Measurements from ENCODE around the gene SPRR3. TPM values are rescaled to one million over a fixed set of nuclear protein-coding genes. Genes with fewer than 3 reads are reported as not detected.

Gene SPRR3
- total RNA-seq, 4 donors from 2014 or later = 7,283 to 22,357 (median 8,768) TPM

DNA sequence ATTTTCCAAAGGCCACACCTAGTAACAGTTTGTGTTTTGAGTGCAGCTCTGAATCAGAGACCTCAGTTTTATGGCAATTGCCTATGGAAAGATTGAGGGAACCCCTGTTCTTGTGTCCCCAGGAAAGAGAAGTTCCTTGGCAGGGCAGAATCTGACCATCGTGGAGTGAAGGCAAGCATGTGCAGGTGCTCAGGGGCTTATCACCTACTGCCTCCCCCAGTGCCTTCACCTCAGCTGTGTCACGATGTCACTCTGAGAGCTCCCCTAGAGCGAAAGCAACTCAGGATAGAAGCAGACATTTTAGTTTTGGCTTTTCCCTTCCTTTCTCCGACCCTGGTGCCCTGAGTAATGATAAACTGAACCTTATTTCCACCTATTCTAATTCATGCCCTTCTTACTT, 19.5 kb upstream of the SPRR3 start:
- TF ChIP-seq, protein P1, sequence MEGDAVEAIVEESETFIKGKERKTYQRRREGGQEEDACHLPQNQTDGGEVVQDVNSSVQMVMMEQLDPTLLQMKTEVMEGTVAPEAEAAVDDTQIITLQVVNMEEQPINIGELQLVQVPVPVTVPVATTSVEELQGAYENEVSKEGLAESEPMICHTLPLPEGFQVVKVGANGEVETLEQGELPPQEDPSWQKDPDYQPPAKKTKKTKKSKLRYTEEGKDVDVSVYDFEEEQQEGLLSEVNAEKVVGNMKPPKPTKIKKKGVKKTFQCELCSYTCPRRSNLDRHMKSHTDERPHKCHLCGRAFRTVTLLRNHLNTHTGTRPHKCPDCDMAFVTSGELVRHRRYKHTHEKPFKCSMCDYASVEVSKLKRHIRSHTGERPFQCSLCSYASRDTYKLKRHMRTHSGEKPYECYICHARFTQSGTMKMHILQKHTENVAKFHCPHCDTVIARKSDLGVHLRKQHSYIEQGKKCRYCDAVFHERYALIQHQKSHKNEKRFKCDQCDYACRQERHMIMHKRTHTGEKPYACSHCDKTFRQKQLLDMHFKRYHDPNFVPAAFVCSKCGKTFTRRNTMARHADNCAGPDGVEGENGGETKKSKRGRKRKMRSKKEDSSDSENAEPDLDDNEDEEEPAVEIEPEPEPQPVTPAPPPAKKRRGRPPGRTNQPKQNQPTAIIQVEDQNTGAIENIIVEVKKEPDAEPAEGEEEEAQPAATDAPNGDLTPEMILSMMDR (IDR thresholded peaks at IDR 0.05) = no peak
- TF ChIP-seq POLR2A (IDR thresholded peaks at IDR 0.05) = no peak
- Histone ChIP-seq H3K4me1 (peaks cover 0 to 34% (median 9%) of the 10 kb centered on the region in 3 donors), H3K9me3 (no peaks in the 10 kb centered on the region), H3K27me3 (peaks cover 0 to 5% (median 0%) of the 10 kb centered on the region in 4 donors), H3K27ac (peak overlapping the region in 3 of 4 donors; percentile 59 to 79 (median 76)), H3K4me3 (no peak overlapping the region), H3K36me3 (no peaks in the 10 kb centered on the region)
- WGBS, 2 donors = 71 to 87% methylated on average over 4 of the region's 4 CpGs
- intact Hi-C loops (cut with DNase I) = no loop called here
- DNase-seq = no peak

DNA sequence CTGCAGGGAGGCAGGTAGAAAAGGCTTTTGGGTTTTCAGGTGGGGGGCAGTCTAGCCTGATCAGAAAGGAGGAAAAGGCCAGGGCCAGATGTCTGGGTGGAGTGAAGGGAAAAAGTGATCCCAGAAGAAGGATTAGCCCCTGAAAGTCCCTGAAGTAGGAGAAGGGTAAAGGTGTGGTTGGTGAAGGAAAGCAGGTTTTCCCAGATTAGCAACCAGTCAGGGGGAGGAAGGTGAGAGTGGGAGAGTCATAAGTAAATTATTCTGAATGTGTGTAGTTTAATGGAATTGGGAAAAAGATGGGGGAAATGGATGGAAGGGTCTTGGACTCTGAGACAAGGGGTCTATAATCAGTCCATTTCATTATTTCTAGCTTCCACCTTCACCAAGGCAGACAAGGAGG, 18.3 kb upstream of the SPRR3 start:
- Histone ChIP-seq H3K27me3 (peaks cover 0 to 5% (median 0%) of the 10 kb centered on the region in 4 donors), H3K4me1 (peaks cover 0 to 34% (median 9%) of the 10 kb centered on the region in 3 donors), H3K9me3 (no peaks in the 10 kb centered on the region), H3K27ac (peak overlapping the region in 3 of 4 donors; percentile 59 to 79 (median 76)), H3K4me3 (no peak overlapping the region), H3K36me3 (no peaks in the 10 kb centered on the region)
- DNase-seq = no peak
- TF ChIP-seq, protein P1 (IDR thresholded peaks at IDR 0.05) = no peak
- TF ChIP-seq POLR2A (IDR thresholded peaks at IDR 0.05) = no peak
- intact Hi-C loops (cut with DNase I) = no loop called here

GRCh38 chr1:152983743-152984142, 17.8 kb upstream of the SPRR3 start, which contains the start of gene SPRR1A:
TSS of gene SPRR1A (plus strand) at chr1:152984081. CDS start at chr1:152985231, 1,150 bp downstream.
- WGBS, 2 donors = 32 to 54% methylated on average over 3 of the region's 3 CpGs
- Histone ChIP-seq H3K27me3 (peaks cover 0 to 5% (median 0%) of the 10 kb centered on the region in 4 donors), H3K27ac (peak within 1 kb of the TSS in 3 of 4 donors; percentile 59 to 79 (median 76)), H3K36me3 (no peaks in the 10 kb centered on the region), H3K4me3 (peak within 1 kb of the TSS; percentile 6 to 32 (median 20)), H3K4me1 (peaks cover 0 to 34% (median 9%) of the 10 kb centered on the region in 3 donors), H3K9me3 (no peaks in the 10 kb centered on the region)
- DNase-seq = no peak
- intact Hi-C loops (cut with DNase I) = no loop called here
- TF ChIP-seq, protein P1 (IDR thresholded peaks at IDR 0.05) = no peak
- TF ChIP-seq POLR2A (IDR thresholded peaks at IDR 0.05) = peak in 1 of 4 donors; percentile 30

DNA sequence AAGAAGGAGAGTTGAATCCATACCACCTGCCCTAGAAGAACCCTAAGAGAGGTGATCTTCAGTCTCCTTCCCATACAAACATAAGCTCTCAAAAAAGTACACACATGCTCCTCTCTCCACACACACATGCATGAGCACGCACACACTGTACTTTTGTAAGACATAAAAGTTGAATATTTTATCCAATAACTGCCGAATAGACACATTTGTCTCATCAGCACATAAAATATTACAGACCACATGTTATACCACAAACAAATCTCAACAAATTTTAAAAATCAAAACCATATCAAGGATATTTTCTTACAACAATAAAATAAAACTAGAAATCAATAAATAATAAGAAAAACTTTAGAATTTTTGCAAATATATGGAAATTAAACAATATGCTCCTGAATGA, 15.0 kb upstream of the SPRR3 start:
- Histone ChIP-seq H3K27ac (no peak overlapping the region), H3K9me3 (no peaks in the 10 kb centered on the region), H3K4me3 (no peak overlapping the region), H3K36me3 (no peaks in the 10 kb centered on the region), H3K27me3 (peaks cover 0 to 5% (median 0%) of the 10 kb centered on the region in 4 donors), H3K4me1 (peaks cover 0 to 21% (median 3%) of the 10 kb centered on the region in 3 donors)
- TF ChIP-seq, protein P1 (IDR thresholded peaks at IDR 0.05) = no peak
- no peak for TF ChIP-seq POLR2A (IDR thresholded peaks at IDR 0.05)
- no peak for DNase-seq
- intact Hi-C loops (cut with DNase I) = no loop called here
- WGBS, 2 donors = 81 to 94% methylated on average over 2 of the region's 2 CpGs

DNA sequence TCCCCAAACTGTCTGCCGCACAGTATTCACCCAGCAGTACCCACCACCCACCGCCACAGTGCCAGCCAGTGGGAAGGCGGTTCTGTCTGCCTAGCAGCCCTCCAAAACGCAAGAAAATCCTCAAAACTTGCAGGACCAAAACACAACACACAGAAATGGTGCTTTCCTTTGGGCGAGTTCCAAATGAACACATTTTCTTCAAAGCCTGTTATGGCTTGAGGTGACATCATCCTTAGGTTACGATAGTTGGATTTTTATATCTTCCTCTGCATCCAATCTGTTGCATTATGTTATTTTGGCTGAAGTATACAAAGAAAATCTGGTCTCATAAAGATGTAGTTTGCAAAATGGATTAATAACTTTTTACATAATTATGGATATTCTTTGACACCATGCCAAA, 8.4 kb upstream of the SPRR3 start:
- H3K27me3 ChIP-seq = no peaks in the 10 kb centered on the region
- intact Hi-C loops (cut with DNase I) = no loop called here
- peaks cover 0 to 17% (median 0%) of the 10 kb centered on the region in 3 donors for H3K4me1 ChIP-seq
- H3K9me3 ChIP-seq = peaks cover 0 to 3% (median 0%) of the 10 kb centered on the region in 3 donors
- 77 to 83% methylated on average over 5 to 6 of the region's 6 CpGs for WGBS, 2 donors
- no peaks in the 10 kb centered on the region for H3K36me3 ChIP-seq
- no peak overlapping the region for H3K27ac ChIP-seq
- TF ChIP-seq, protein P1 (IDR thresholded peaks at IDR 0.05) = no peak
- TF ChIP-seq POLR2A (IDR thresholded peaks at IDR 0.05) = no peak
- H3K4me3 ChIP-seq = no peak overlapping the region
- DNase-seq = no peak

Data from esophagus squamous epithelium (tissue), 5 donors.